Measurements from ENCODE around the gene TCF7L1.

TCF7L1 gene

DNA sequence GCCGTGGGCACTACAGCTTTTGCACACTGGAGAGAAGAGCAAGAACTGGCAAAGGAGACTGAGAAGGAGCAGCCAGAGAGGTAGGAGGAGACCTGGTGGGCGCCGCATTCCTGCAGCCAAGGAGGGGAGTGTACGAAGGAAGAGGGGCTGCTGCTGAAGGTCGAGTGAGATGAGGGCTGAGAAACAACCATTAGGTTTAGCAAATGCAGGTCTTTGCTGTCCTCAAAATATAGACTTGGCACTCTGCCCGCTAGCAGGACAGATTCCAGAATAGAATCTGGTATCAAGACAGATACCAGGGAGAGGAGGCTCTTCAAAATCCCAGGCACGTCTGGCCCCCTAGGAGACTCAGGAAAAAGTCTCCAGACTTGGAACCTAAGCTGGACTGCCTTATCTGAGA lies 111.6 kb downstream of the TCF7L1 start:
- no peak overlapping the region for H3K4me3 ChIP-seq (ENCODE audit: low read depth in 1 of 5, low read length in 5 of 5)
- no peak overlapping the region for H3K9ac ChIP-seq (ENCODE audit: low read length in 5 of 5)
- no peaks in the 10 kb centered on the region for H3K36me3 ChIP-seq (ENCODE audit: control insufficient read depth in 5 of 5, insufficient read depth in 5 of 5, low read length in 5 of 5)
- peaks cover 23 to 88% (median 74%) of the 10 kb centered on the region in 5 donors for H3K4me1 ChIP-seq (ENCODE audit: control insufficient read depth in 5 of 5, insufficient read depth in 5 of 5, low read length in 5 of 5)
- no peaks in the 10 kb centered on the region for H3K9me3 ChIP-seq (ENCODE audit: control insufficient read depth in 5 of 5, low read length in 5 of 5)
- H3K27ac ChIP-seq (ENCODE audit: low read depth, low read length), result no peak overlapping the region
- no peaks in the 10 kb centered on the region for H3K27me3 ChIP-seq (ENCODE audit: control insufficient read depth in 5 of 5, insufficient read depth in 4 of 5, low read length in 5 of 5)

DNA sequence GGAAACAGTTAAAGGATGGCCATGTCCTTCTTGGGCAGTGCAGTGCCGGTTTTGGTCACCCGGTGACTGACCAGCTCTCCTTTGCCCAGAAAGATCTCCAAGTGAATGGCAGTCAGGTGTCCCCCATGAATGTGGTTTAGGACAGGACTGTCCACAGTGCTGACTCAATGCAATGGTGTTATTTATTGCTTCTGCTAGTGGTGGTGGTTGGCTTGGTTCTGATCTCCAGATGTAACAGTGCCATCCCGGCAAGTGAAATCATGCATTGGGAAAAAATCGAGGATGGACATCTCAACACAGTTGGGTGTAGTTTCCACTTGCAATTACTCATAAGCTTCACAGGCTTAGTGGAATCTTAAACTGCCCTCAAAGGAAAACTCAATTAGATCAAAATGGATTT lies 112.7 kb downstream of the TCF7L1 start:
- Histone ChIP-seq H3K27me3 (ENCODE audit: control insufficient read depth in 5 of 5, insufficient read depth in 4 of 5, low read length in 5 of 5) (no peaks in the 10 kb centered on the region), H3K9ac (ENCODE audit: low read length in 5 of 5) (peak overlapping the region in 1 of 5 donors; percentile 5), H3K4me1 (ENCODE audit: control insufficient read depth in 5 of 5, insufficient read depth in 5 of 5, low read length in 5 of 5) (peaks cover 21 to 88% (median 72%) of the 10 kb centered on the region in 5 donors), H3K36me3 (ENCODE audit: control insufficient read depth in 5 of 5, insufficient read depth in 5 of 5, low read length in 5 of 5) (no peaks in the 10 kb centered on the region), H3K27ac (ENCODE audit: low read depth, low read length) (no peak overlapping the region), H3K9me3 (ENCODE audit: control insufficient read depth in 5 of 5, low read length in 5 of 5) (no peaks in the 10 kb centered on the region), H3K4me3 (ENCODE audit: low read depth in 1 of 5, low read length in 5 of 5) (no peak overlapping the region)

DNA sequence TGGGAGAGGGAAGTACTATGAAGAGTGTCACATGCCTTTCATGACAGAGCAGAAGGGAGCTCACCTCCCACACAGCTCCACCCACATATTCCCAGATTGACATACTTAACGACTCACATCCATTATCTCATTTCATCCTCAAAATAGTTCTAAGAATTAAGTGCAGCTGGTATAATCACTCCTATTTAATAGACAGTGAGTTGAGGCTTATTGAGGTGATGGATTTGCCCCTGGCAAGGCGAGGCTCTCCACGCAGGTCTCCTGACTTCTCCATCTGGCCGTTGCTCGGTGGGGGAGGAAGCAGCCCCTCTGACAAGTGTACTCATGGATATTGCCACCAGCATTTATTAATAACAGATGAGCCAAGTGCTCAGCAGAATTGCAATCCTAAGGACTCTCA lies 113.2 kb downstream of the TCF7L1 start:
- Histone ChIP-seq H3K4me1 (ENCODE audit: control insufficient read depth in 5 of 5, insufficient read depth in 5 of 5, low read length in 5 of 5) (peaks cover 20 to 88% (median 71%) of the 10 kb centered on the region in 5 donors), H3K9ac (ENCODE audit: low read length in 5 of 5) (peak overlapping the region in 1 of 5 donors; percentile 5), H3K4me3 (ENCODE audit: low read depth in 1 of 5, low read length in 5 of 5) (no peak overlapping the region), H3K27me3 (ENCODE audit: control insufficient read depth in 5 of 5, insufficient read depth in 4 of 5, low read length in 5 of 5) (no peaks in the 10 kb centered on the region), H3K36me3 (ENCODE audit: control insufficient read depth in 5 of 5, insufficient read depth in 5 of 5, low read length in 5 of 5) (no peaks in the 10 kb centered on the region), H3K27ac (ENCODE audit: low read depth, low read length) (no peak overlapping the region), H3K9me3 (ENCODE audit: control insufficient read depth in 5 of 5, low read length in 5 of 5) (no peaks in the 10 kb centered on the region)

DNA sequence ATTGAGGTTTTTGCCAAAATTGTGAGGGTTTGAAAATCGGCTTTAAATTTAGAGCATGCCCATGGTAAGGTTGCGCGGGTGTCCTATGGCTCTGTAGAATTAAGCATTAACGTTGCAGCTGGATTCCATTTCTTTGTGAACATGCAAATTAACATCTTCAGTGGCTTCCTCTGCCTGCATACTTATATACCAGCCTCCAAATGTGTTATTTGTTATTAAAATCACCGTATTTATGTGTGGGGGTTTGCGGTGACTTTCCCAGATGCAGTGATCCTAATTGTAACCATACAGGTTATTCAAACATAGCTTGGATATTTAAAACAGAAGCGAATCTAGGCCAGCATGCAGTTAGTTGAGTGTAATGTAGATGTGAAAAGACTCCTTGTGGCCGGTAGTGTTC lies 114.4 kb downstream of the TCF7L1 start:
- Histone ChIP-seq H3K27me3 (ENCODE audit: control insufficient read depth in 5 of 5, insufficient read depth in 4 of 5, low read length in 5 of 5) (no peaks in the 10 kb centered on the region), H3K4me1 (ENCODE audit: control insufficient read depth in 5 of 5, insufficient read depth in 5 of 5, low read length in 5 of 5) (peaks cover 23 to 87% (median 66%) of the 10 kb centered on the region in 5 donors), H3K4me3 (ENCODE audit: low read depth in 1 of 5, low read length in 5 of 5) (no peak overlapping the region), H3K27ac (ENCODE audit: low read depth, low read length) (no peak overlapping the region), H3K9me3 (ENCODE audit: control insufficient read depth in 5 of 5, low read length in 5 of 5) (no peaks in the 10 kb centered on the region), H3K36me3 (ENCODE audit: control insufficient read depth in 5 of 5, insufficient read depth in 5 of 5, low read length in 5 of 5) (no peaks in the 10 kb centered on the region), H3K9ac (ENCODE audit: low read length in 5 of 5) (no peak overlapping the region)

DNA sequence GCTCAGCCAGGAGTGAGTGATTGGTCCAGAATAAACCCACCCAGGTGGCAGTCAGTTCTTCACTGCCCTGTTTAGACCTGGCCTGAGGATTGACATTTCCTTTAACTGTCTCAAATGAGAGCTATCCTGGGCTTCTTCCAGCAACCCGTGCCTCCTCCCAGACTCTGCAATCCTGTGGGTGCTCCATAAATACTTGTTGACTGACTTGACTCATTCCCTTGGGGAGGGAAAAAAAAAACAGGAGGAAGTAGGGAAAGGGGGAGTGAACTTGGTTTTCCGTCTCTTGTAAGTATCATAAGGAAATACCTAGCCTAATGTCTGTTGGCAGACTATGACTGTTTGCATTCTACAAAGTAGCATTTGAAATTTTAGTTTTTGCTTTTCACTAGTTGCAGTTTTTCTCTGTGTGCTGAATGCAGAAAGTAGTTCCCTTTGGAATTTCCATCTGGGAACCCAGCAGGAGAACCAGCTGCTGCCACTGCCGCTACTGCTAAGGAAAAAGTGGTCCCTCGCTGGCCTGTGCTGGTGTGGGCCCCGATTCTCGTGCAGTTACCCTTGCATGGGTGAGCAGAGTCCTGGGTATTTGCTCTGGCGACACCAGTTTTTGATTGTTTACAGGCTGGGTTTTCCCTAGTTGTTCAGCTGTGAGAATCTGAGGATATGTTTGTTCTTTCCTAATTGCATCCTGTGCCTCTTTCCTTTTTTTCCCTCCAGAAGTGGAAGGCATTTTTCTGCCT lies 115.7 kb downstream of the TCF7L1 start:
- H3K36me3 ChIP-seq (ENCODE audit: control insufficient read depth in 5 of 5, insufficient read depth in 5 of 5, low read length in 5 of 5), result no peaks in the 10 kb centered on the region
- peak overlapping the region; percentile 80 for H3K27ac ChIP-seq (ENCODE audit: low read depth, low read length)
- H3K27me3 ChIP-seq (ENCODE audit: control insufficient read depth in 5 of 5, insufficient read depth in 4 of 5, low read length in 5 of 5), result no peaks in the 10 kb centered on the region
- peak overlapping the region in 3 of 5 donors; percentile 4 to 49 (median 11) for H3K9ac ChIP-seq (ENCODE audit: low read length in 5 of 5)
- H3K4me3 ChIP-seq (ENCODE audit: low read depth in 1 of 5, low read length in 5 of 5), result peak overlapping the region in 4 of 5 donors; percentile 22 to 33 (median 29)
- H3K4me1 ChIP-seq (ENCODE audit: control insufficient read depth in 5 of 5, insufficient read depth in 5 of 5, low read length in 5 of 5), result peaks cover 23 to 80% (median 57%) of the 10 kb centered on the region in 5 donors
- no peaks in the 10 kb centered on the region for H3K9me3 ChIP-seq (ENCODE audit: control insufficient read depth in 5 of 5, low read length in 5 of 5)

DNA sequence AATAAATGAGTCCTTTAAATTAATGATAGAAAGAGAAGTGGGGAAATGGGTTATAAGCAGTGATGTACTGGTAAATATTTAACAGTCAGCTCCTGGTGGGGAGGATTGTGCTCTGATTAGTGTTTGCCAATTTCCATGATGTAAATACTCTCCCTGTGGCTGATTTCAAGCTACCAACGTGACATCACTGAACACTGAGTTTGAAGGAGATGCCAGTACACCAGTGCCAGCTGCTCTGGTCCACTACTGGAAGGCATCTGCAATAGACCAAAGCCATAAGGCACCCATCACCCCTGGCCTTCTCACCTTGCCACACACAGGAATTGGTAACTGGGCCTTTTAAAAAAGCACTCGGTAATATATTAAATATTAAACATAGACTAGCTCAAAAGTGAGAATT lies 116.9 kb downstream of the TCF7L1 start:
- H3K4me1 ChIP-seq (ENCODE audit: control insufficient read depth in 5 of 5, insufficient read depth in 5 of 5, low read length in 5 of 5), result peaks cover 29 to 81% (median 55%) of the 10 kb centered on the region in 5 donors
- peak overlapping the region; percentile 80 for H3K27ac ChIP-seq (ENCODE audit: low read depth, low read length)

DNA sequence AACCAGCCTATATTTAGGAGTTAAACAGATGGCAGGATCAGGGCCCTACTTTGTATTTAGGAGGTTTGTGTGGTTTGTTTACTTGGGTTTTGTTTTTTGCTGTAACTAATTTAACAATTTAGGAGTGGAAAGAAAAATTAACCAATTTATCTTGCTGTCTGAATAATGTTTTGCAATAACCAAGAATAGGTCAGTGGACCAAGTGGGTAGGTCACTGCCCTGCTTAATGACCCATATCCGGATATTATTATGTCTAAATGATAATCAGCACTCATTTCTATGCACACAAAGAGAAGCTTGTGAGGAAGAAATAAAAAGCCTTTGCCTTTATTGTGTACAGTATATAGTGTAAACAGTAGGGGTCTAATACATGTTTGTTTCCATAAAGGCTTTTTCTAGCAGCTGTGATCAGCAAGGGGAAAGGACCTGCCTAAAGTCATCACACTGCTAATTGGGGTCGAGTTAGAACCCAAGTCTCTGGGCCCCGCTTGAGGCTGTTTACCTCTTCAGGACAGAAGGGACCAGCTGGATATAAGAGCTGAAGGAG lies 118.0 kb downstream of the TCF7L1 start:
- no peaks in the 10 kb centered on the region for H3K27me3 ChIP-seq (ENCODE audit: control insufficient read depth in 5 of 5, insufficient read depth in 4 of 5, low read length in 5 of 5)
- no peaks in the 10 kb centered on the region for H3K9me3 ChIP-seq (ENCODE audit: control insufficient read depth in 5 of 5, low read length in 5 of 5)
- H3K4me1 ChIP-seq (ENCODE audit: control insufficient read depth in 5 of 5, insufficient read depth in 5 of 5, low read length in 5 of 5), result peaks cover 36 to 84% (median 62%) of the 10 kb centered on the region in 5 donors
- no peaks in the 10 kb centered on the region for H3K36me3 ChIP-seq (ENCODE audit: control insufficient read depth in 5 of 5, insufficient read depth in 5 of 5, low read length in 5 of 5)
- no peak overlapping the region for H3K4me3 ChIP-seq (ENCODE audit: low read depth in 1 of 5, low read length in 5 of 5)
- no peak overlapping the region for H3K9ac ChIP-seq (ENCODE audit: low read length in 5 of 5)
- H3K27ac ChIP-seq (ENCODE audit: low read depth, low read length), result no peak overlapping the region

More for the DNA sequence above, 116.9 kb downstream of the TCF7L1 start:
- no peak overlapping the region for H3K4me3 ChIP-seq (ENCODE audit: low read depth in 1 of 5, low read length in 5 of 5)
- H3K9me3 ChIP-seq (ENCODE audit: control insufficient read depth in 5 of 5, low read length in 5 of 5), result no peaks in the 10 kb centered on the region
- H3K36me3 ChIP-seq (ENCODE audit: control insufficient read depth in 5 of 5, insufficient read depth in 5 of 5, low read length in 5 of 5), result no peaks in the 10 kb centered on the region
- no peaks in the 10 kb centered on the region for H3K27me3 ChIP-seq (ENCODE audit: control insufficient read depth in 5 of 5, insufficient read depth in 4 of 5, low read length in 5 of 5)
- no peak overlapping the region for H3K9ac ChIP-seq (ENCODE audit: low read length in 5 of 5)

DNA sequence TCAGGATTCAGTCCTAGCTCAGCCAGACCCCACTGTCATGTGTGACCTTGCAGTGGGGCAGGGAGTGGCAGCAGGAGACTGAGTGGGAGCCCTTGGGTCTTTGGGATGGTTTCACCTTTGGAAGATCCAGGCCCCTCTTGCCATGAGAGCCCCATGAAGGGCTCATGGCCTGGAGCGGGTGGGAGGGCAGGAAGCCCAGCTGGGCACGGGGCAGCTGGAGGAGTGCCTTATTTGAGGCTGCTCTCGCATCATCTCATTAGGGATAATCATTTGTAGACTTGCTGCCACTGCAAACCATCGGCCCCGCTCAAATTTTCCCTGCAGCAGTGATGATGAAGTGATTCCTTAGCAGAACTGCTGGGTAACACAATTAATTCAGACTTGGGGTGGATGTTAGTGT lies 120.7 kb downstream of the TCF7L1 start:
- H3K4me3 ChIP-seq (ENCODE audit: low read depth in 1 of 5, low read length in 5 of 5), result no peak overlapping the region
- H3K9ac ChIP-seq (ENCODE audit: low read length in 5 of 5), result no peak overlapping the region
- no peaks in the 10 kb centered on the region for H3K27me3 ChIP-seq (ENCODE audit: control insufficient read depth in 5 of 5, insufficient read depth in 4 of 5, low read length in 5 of 5)
- H3K4me1 ChIP-seq (ENCODE audit: control insufficient read depth in 5 of 5, insufficient read depth in 5 of 5, low read length in 5 of 5), result peaks cover 36 to 88% (median 70%) of the 10 kb centered on the region in 5 donors
- H3K27ac ChIP-seq (ENCODE audit: low read depth, low read length), result no peak overlapping the region
- no peaks in the 10 kb centered on the region for H3K9me3 ChIP-seq (ENCODE audit: control insufficient read depth in 5 of 5, low read length in 5 of 5)
- no peaks in the 10 kb centered on the region for H3K36me3 ChIP-seq (ENCODE audit: control insufficient read depth in 5 of 5, insufficient read depth in 5 of 5, low read length in 5 of 5)

DNA sequence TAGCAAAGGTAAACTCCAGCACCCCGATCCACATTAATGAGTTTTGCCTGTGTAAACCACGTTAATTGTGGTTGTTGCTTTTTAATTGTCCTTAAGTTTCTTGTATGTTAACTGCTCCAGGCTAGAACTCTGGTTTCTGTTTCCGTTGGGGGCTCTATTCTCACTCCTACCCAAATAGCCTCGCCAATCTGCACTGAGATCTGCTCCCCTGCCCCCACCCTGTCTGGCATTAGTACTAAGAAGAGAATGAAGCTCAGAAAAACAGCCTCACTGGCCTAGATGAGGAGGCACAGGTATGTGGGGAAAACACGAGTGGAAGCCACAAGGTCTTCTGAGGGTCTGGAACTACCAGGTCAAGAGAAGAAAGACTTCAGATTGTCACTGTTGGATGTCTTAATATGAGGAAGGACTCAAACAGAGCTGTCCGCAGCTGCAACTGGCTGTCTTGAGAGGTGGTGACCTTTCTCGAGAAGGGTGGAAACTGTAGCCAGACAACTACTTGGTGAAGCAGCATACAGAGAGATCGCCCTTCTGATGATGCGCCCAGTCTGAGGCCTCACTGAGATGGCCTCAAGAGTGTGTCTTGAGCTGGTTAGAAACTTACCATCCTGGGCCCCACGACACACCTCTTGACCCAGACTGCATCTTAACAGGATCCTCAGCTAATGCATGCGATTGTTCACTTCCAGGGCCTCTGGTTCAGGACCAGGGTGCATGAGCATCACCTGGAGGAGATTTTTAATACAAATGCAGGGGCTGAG lies 121.5 kb downstream of the TCF7L1 start:
- Histone ChIP-seq H3K4me3 (ENCODE audit: low read depth in 1 of 5, low read length in 5 of 5) (peak overlapping the region in 1 of 5 donors; percentile 19), H3K9me3 (ENCODE audit: control insufficient read depth in 5 of 5, low read length in 5 of 5) (no peaks in the 10 kb centered on the region), H3K9ac (ENCODE audit: low read length in 5 of 5) (peak overlapping the region in 2 of 5 donors; percentile 7 to 21), H3K36me3 (ENCODE audit: control insufficient read depth in 5 of 5, insufficient read depth in 5 of 5, low read length in 5 of 5) (no peaks in the 10 kb centered on the region), H3K27me3 (ENCODE audit: control insufficient read depth in 5 of 5, insufficient read depth in 4 of 5, low read length in 5 of 5) (no peaks in the 10 kb centered on the region), H3K4me1 (ENCODE audit: control insufficient read depth in 5 of 5, insufficient read depth in 5 of 5, low read length in 5 of 5) (peaks cover 34 to 88% (median 70%) of the 10 kb centered on the region in 5 donors), H3K27ac (ENCODE audit: low read depth, low read length) (peak overlapping the region; percentile 50)

DNA sequence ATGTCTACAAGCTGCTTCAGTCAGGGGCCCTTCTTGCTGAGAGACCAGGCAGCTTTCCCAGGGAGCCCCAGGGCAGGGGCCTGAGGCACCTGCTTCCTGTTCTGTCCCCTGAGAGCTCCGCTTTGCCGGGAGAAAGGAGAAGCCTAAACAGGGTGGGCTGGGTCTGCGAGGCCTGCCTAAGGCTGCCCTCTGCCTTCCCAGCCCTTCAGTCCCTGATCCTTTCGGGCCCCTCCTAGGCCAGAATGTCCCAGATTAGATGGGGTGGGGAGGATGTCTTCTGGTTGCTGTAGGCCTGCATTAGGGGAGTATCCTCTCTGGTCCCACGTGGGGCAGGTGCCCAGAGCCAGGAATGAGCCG lies 122.2 kb downstream of the TCF7L1 start:
- Histone ChIP-seq H3K9ac (ENCODE audit: low read length in 5 of 5) (peak overlapping the region in 1 of 5 donors; percentile 31), H3K9me3 (ENCODE audit: control insufficient read depth in 5 of 5, low read length in 5 of 5) (no peaks in the 10 kb centered on the region), H3K4me1 (ENCODE audit: control insufficient read depth in 5 of 5, insufficient read depth in 5 of 5, low read length in 5 of 5) (peaks cover 38 to 91% (median 71%) of the 10 kb centered on the region in 5 donors), H3K36me3 (ENCODE audit: control insufficient read depth in 5 of 5, insufficient read depth in 5 of 5, low read length in 5 of 5) (no peaks in the 10 kb centered on the region), H3K4me3 (ENCODE audit: low read depth in 1 of 5, low read length in 5 of 5) (peak overlapping the region in 2 of 5 donors; percentile 19 to 39), H3K27me3 (ENCODE audit: control insufficient read depth in 5 of 5, insufficient read depth in 4 of 5, low read length in 5 of 5) (no peaks in the 10 kb centered on the region), H3K27ac (ENCODE audit: low read depth, low read length) (peak overlapping the region; percentile 50)
